Right lung (tissue), 10 donors: ENCODE measurements around the gene NHS. TPM values are rescaled to one million over a fixed set of nuclear protein-coding genes. Genes with fewer than 3 reads are reported as not detected.

Experiments
- DNase-seq, 2 donors: peaks; one replicate each; pipeline ENCODE4 v3.0.0-alpha.2; 2013
- long read RNA-seq, 8 donors: transcript quantifications; one replicate each; lab custom pipeline, GENCODE V29; 2026
- polyA plus RNA-seq, 5 donors: library from polyadenylated mRNA; unstranded; fragments of 120-200 nt; gene quantifications; one replicate each; pipeline versions ENCODE4 v1.2.1 to v1.2.3, GENCODE V29; 2013; ENCODE audit warnings: inconsistent platforms in 1 of 5, low replicate concordance in 1 of 5; ENCODE audit not compliant: insufficient read length in 5 of 5, insufficient read depth in 1 of 5

The NHS gene
- 1 to 10 TPM; 5.0 to 7.8 (median 7.2) TPM for polyA plus RNA-seq
- long read RNA-seq, donor 1 = 0 reads
- long read RNA-seq, donor 2 = 0 reads
- long read RNA-seq, donor 3 = 0 reads
- long read RNA-seq, donor 4 = 0 reads
- long read RNA-seq, donor 5 = 0 reads
- long read RNA-seq, donor 6 = 0 reads
- long read RNA-seq, donor 7 = 0 reads
- long read RNA-seq, donor 8 = 0 reads

DNA sequence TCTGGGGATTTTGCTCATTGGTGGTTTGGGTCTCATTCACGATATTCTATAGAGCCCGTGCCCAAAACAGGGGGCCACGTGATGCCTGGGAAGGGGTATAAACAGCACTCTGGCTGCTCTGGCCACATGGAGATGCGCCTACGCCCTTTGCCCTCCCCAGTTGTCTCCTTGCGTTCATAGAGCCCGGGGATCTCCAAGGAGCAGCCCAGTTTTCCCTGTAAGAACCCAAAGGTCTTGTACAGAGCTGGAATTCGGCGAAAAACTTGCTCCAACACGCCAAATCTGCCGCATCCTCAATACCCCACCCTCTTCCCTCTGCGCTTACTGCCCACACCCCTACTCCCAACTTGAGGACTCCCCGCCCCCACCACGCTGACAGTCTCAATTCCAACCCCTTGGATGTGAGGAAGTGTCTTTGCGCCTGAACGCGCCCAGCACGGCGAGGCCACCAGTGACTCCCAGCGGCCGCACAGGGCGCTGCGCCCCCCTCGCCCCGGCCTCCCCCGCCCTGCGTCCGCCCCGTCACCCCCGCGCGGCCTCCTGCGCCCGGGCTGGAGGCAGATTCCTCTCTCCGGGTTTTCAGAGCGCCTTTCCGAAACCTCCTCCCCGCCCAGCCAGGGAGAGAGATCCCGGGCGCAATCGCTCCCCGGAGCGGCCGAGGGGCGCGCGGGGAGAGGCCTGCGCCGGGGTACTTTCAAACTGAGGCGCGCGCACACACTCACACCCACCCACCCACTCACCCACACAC is at the start of gene NHS:
Gene NHS (plus strand): TSS at position 582 of the 748 bp plus-strand sequence. CDS start 558 bp downstream, outside the sequence.
- DNase-seq = peak; percentile 62 to 63

DNA sequence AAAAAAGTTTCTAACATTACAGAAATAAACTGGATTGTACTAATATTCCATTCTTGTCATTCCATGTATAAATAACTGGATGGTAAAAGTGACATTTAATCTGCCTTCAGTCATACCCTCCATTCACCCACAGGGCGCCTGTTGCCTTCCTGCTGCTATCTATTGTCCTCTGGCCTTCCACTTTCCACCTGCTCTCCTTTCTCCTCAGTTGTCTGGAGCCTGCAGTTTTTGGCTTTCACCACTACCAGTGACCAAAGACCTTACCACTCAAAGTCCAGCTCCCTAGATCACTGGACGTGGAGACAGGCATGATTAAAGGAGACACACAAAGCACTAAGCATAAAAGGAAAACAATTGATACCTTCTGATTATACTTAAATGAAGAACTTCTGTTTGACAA is 46.2 kb upstream of the NHS start:
- DNase-seq = no peak

- no peak for DNase-seq
Observed at GRCh38 chrX:17336377-17336776, 38.6 kb upstream of the NHS start.

GRCh38 chrX:17355976-17356375 is 19.0 kb upstream of the NHS start:
- DNase-seq = no peak

DNA sequence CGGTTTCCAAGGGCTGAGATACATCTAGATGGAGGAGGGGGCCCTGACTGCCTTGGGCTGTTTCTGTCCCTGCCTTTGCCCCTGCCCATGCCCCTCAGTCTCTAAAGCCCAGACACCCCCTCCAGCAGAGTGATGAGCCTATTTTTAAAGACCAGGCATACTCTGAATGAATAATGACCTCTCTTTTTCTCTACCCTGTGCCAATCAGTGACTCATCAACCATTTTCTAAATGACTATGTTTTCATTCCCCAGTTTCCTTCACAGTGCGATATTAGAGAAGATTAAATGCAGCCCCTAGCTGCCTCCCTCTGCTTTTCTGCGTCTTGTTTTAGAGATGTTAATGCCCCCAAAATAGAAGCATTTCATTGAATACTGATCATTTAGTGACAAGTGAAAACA is 15.5 kb upstream of the NHS start:
- DNase-seq = no peak

DNA sequence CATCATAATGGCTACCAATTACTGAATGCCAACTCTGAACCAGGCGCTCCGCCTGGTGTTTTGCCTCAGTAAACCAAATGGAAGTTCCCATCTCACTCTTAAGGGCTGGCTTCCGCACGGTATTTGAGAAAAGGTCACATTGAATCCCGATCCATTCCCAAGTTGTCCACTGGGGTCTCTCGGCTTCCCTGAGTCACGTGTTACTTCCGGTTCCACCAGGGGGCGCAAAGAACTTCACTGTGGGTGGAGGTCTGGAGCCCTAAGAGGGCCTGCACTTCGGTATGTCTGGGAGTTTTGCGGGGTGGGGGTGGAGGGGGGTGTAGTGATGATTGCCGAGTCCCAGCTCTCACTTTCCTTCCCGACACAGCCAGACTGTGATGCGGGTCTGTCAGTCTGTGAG is 13.4 kb upstream of the NHS start:
- no peak for DNase-seq

- no peak for DNase-seq
Observed at GRCh38 chrX:17368002-17368401, 7.0 kb upstream of the NHS start.

GRCh38 chrX:17369309-17369708 is 5.7 kb upstream of the NHS start:
- peak in 1 of 2 donors; percentile 32 for DNase-seq

DNA sequence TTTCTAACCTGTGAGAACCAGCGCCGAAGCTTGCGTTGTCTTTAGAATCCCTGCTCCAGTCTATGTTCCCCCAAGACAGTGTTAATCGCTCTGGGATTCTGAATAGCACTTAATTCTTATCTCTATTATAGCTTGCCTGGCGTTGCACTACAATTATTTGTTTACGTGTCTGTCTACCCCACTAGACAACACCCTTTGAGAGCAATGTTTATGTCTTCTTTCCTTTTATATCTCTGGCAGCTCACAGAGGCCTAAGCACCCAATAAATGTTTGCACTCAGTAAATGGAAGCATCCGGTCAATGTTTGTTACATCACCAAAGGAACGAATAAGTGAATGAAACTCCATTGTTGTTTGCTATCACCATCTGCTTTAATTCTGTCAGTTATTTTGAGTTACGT is 4.8 kb upstream of the NHS start:
- DNase-seq = peak in 1 of 2 donors; percentile 29

- DNase-seq = no peak
Observed at GRCh38 chrX:17372052-17372451, 2.9 kb upstream of the NHS start.

DNA sequence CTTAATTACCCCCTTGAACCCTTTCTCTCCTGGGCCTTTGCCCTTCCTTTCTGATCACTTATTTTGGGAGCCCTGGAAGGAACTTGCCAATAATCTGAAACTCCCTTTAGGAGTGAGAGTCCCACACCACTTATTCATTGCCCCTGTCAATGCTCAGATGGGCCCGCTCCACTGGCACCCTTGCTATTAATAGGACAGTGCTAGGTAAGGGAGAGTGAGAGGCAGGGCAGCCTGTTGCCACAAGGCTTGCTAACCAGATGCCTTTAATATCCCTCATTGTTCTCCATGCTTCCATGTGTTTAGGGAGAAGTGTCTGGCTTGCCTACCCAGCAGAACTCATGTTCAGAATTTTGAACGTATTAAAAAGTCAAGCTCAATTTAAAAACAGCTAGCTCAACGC is 1.7 kb upstream of the NHS start:
- no peak for DNase-seq

GRCh38 chrX:17375367-17375636 is 302 bp downstream of the NHS start:
- DNase-seq = no peak

DNA sequence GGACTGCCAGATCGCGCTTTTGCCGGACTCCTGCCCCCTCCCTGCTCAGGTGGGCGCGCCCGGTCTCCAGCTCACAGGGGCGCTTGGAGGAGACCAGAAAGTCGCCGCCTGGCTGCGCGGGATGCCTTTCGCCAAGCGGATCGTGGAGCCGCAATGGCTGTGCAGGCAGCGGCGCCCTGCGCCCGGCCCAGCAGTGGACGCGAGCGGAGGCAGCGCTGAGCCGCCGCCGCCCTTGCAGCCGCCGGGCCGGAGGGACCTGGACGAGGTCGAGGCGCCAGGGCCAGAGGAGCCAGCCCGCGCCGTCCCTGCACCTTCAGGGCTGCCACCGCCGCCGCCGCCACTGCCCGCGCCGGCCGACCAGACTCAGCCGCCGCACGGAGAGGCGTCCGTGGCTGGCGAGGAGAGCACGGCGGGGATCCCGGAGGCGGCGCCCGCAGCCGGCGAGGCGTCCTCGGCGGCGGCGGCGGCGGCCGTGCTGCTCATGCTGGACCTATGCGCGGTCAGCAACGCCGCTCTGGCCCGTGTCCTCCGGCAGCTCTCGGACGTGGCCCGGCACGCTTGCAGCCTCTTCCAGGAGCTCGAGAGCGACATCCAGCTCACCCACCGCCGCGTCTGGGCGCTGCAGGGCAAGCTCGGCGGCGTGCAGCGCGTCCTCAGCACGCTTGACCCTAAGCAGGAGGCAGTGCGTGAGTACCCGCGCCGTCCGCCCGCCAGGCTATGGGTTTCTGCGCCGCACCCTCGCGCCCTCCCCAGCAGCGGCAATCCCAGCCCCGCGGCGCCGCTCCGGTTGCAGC is 834 bp downstream of the NHS start:
- DNase-seq = no peak

- no peak for DNase-seq
Observed at GRCh38 chrX:17376431-17377077, 1.6 kb downstream of the NHS start.

DNA sequence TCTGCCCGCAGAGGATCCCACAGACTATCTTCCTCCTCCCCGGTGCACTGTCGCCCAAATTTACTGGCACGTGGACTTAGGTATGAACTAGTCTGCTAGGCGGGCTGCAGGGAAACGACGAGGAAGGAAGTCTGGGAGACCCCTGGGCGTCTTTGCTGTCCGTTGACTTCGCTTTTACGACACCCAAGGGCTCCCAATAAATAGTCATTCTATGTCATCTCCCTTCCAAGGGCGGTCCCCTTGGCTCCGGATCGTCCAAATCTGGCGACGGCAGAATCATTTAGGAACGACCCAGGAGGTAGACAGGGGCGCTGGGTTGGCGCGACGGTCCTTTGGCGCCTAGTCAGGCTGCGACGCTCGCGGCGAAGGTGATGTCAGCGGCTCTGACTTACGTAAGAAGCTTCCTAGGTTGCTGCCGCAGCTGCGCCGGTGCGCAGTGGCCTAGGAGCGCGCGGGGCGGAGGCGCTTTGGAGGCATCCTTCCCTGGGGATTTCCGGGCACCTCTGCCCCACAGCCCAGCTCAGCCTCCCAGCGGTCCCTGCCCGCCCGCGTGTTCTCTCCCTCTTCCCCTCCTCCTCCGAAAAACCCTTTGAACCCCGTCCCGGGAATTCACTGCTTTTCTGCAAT is 2.2 kb downstream of the NHS start:
- DNase-seq = no peak

- no peak for DNase-seq
Observed at GRCh38 chrX:17377795-17378194, 2.8 kb downstream of the NHS start.

- DNase-seq = no peak
Observed at GRCh38 chrX:17380221-17380620, 5.2 kb downstream of the NHS start.

DNA sequence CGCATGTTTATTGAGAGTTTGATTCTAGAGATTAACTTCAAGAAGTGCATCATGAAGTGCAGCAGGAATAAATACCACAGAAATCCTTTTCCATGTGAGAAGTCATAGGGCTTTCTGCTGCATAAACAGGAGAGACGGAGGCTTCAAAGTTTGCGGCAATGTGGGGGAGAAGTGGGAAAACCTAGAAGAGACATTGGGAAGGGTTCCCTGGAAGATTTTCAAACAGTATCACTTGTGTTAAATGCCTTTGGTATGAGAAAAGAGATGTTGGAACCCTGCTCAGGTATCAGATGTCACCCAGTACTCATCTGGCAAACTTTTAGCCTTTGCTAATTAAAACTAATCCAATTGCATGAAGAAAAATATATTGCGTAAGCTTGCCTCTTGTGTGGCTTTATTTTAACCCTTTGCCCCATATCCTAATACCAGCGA is 15.4 kb downstream of the NHS start:
- DNase-seq = no peak

DNA sequence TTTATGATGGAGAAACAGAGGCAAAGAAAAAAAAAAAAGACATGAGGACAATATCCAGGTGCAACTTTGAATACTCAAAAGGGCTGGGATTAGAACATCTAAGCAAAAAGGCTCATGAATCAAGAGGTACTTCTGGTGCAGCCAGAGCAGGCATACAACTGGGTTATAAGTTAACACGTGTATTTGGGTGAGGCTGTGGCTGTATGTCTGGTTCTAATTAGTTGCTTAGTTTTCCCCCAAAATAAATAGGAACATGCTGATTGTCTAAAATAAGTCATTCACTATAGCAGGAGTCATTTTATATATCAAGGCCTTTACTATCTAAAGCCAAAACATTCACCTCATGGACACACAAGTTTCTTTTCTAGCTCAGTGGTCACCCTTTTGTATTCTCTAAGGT is 20.2 kb downstream of the NHS start:
- no peak for DNase-seq

DNA sequence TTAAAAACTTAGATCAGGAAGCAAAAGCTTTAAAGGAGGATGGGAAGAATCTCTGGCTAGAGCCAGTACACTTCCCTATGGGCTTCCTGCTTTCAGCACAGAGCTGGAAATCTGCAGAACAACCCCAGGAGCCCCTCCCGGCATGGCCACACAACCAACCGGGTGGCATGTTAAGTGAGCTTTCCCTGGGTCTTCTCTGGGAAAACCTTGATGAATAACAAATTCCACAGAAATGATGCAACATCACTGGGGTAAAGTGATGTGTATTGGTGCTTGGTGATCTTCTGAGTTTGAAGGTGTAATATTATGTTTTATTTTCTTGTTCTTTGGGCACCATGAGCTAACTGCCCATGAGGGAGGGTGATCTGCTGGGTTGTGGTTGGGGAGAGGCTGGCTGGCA is 22.1 kb downstream of the NHS start:
- no peak for DNase-seq

GRCh38 chrX:17403189-17403691 is 28.2 kb downstream of the NHS start:
- no peak for DNase-seq

DNA sequence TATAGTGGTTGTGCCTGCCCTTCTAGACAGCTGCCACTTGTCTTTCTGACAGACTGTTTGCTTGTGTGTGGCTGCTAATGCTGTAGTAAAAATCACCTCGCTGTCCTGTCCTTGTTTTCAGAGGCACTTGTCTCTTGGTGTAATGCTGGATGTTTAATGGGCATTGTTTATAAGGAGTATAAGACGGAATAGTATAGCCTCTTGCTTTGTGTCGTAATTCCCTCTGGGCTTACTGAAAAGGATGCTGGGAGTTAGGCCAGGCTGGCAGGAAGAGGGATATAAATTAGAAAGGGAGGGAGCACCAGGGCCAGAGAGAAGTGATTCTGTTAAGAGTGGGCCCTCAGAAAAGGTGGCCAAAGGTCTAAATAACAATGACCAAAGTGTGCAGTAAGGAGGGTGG is 29.0 kb downstream of the NHS start:
- DNase-seq = no peak
